ENCODE measurements around the gene IRX5. TPM values are rescaled to one million over a fixed set of nuclear protein-coding genes. Genes with fewer than 3 reads are reported as not detected.

The IRX5 gene
- polyA plus RNA-seq, 1 experiment, result 2.2 TPM

DNA sequence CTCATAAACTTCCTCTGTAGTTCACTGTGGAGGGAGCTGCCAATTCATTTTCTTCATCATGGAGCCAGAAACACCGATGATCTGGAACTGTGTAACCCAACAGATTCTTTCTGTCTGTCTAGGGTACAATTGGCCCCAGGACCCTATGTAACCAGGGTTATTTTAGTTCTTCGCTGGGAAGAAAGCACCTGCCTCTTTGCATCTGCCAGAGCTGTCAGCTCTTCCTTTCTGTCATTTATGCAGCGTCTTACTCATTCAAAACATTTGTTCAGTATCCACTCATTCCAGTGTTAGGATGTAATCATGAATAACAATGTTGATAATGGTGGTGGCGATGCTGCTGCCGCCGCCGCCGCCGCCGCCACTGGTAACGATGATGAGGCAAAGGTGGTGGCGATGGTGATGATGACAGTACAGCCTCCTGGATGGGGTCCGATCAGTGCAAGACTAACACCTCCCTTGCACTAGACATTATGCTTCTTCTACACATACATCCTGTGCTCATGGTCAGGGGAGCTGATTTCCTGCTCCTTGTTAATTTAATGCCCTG is 46.1 kb downstream of the IRX5 start:
- ChIA-PET CTCF (no interaction called here), POLR2A (no interaction called here)
- Histone ChIP-seq H3K27me3 (ENCODE audit: control insufficient read depth, insufficient read depth, low read length) (no peaks in the 10 kb centered on the region), H3K36me3 (ENCODE audit: control insufficient read depth, insufficient read depth, low read length) (no peaks in the 10 kb centered on the region), H3K4me3 (ENCODE audit: low read depth, low read length) (no peak overlapping the region)
- no peak for DNase-seq (ENCODE audit: low read depth)
- TF ChIP-seq, protein P1, sequence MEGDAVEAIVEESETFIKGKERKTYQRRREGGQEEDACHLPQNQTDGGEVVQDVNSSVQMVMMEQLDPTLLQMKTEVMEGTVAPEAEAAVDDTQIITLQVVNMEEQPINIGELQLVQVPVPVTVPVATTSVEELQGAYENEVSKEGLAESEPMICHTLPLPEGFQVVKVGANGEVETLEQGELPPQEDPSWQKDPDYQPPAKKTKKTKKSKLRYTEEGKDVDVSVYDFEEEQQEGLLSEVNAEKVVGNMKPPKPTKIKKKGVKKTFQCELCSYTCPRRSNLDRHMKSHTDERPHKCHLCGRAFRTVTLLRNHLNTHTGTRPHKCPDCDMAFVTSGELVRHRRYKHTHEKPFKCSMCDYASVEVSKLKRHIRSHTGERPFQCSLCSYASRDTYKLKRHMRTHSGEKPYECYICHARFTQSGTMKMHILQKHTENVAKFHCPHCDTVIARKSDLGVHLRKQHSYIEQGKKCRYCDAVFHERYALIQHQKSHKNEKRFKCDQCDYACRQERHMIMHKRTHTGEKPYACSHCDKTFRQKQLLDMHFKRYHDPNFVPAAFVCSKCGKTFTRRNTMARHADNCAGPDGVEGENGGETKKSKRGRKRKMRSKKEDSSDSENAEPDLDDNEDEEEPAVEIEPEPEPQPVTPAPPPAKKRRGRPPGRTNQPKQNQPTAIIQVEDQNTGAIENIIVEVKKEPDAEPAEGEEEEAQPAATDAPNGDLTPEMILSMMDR (IDR thresholded peaks at IDR 0.05; ENCODE audit: insufficient read depth, low read depth, low read length), result no peak

DNA sequence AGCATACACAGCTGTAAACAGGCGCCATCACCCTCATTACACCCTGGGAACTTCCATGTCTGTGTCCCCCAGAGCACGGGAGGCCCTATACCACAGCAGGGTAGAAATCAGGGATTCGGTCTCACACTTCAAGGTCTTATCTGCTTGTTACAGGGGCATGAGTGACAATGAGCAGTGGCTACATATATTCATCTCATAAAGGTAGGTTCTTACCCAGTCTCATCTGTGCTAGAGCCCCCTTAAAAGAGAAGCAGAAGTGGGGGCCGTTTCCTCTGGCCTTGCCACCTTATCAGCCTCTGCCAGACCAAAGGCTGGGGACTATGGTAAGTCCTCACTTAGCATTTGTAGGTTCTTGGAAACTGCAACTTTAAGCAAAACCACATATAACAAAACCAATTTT is 46.5 kb downstream of the IRX5 start:
- H3K36me3 ChIP-seq (ENCODE audit: control insufficient read depth, insufficient read depth, low read length), result no peaks in the 10 kb centered on the region
- DNase-seq (ENCODE audit: low read depth), result no peak
- no peaks in the 10 kb centered on the region for H3K27me3 ChIP-seq (ENCODE audit: control insufficient read depth, insufficient read depth, low read length)
- TF ChIP-seq, protein P1 (IDR thresholded peaks at IDR 0.05; ENCODE audit: insufficient read depth, low read depth, low read length), result no peak
- no peak overlapping the region for H3K4me3 ChIP-seq (ENCODE audit: low read depth, low read length)
- CTCF ChIA-PET, result interaction anchor here (0.7 to 2.0 kb wide), 2 partner anchors 19 to 21 kb away, joined by 3 to 6 read pairs; no protein-coding TSS in a partner anchor
- POLR2A ChIA-PET, result no interaction called here

DNA sequence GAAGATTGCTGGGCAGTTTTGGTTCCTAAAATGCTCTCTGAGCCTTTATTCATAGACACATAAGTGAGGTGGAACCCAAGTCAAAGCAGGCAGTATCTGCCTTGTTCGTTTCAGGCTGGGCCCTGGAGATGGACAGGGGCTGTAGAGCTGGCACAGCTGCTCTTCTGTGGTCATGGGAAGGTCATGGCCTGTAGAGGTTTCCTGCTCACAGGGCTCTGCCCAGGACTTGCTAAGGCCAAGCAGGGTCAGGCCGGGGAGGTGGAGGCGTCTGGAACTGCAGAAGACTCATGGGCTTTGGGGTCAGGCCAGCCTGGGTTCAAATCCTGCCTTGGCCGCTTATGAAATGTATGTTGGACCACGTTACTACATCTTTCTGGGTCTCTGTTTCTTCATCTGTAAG is 50.2 kb downstream of the IRX5 start:
- CTCF ChIA-PET, result no interaction called here
- TF ChIP-seq, protein P1 (IDR thresholded peaks at IDR 0.05; ENCODE audit: insufficient read depth, low read depth, low read length), result no peak
- POLR2A ChIA-PET, result no interaction called here

More for the DNA sequence above, 50.2 kb downstream of the IRX5 start:
- Histone ChIP-seq H3K27me3 (ENCODE audit: control insufficient read depth, insufficient read depth, low read length) (no peaks in the 10 kb centered on the region), H3K36me3 (ENCODE audit: control insufficient read depth, insufficient read depth, low read length) (no peaks in the 10 kb centered on the region), H3K4me3 (ENCODE audit: low read depth, low read length) (no peak overlapping the region)
- DNase-seq (ENCODE audit: low read depth), result no peak
